Breast epithelium (tissue), 4 donors: ENCODE data around the gene BMP7. TPM values are rescaled to one million over a fixed set of nuclear protein-coding genes. Genes with fewer than 3 reads are reported as not detected.

Experiments
- DNase-seq, 2 donors: peaks; one replicate each; pipeline ENCODE4 v3.0.0-alpha.2; 2019; ENCODE audit warnings: low spot score in 2 of 2
- H3K27ac ChIP-seq, 2 donors: fragments of 200-600 bp; sonication (generic) in 1 of 2; one replicate each; pipeline ENCODE4 v1.5.1; 2016 to 2019; ENCODE audit warnings: mild to moderate bottlenecking in 1 of 2
- H3K27me3 ChIP-seq, 2 donors: fragments of 200-600 bp; sonication (generic) in 1 of 2; one replicate each; pipeline versions ENCODE4 v1.5.1 to v1.6.0; 2017 to 2019; ENCODE audit warnings: control low read depth in 1 of 2, mild to moderate bottlenecking in 1 of 2
- H3K36me3 ChIP-seq: fragments of 200-600 bp; one replicate; pipeline ENCODE4 v1.5.1; 2019
- H3K4me1 ChIP-seq, 2 donors: fragments of 200-600 bp; sonication (generic); one replicate each; pipeline ENCODE4 v1.5.1; 2016 to 2019; ENCODE audit warnings: control low read depth in 1 of 2
- H3K4me3 ChIP-seq, 3 donors: fragments of 200-600 bp; sonication (generic); 1 replicate in 2 of 3; 2 replicates in 1 of 3; pipeline ENCODE4 v1.5.1; 2016 to 2019; ENCODE audit warnings: mild to moderate bottlenecking in 3 of 3, moderate library complexity in 2 of 3
- H3K9me3 ChIP-seq, 2 donors: fragments of 200-600 bp; sonication (generic) in 1 of 2; one replicate each; pipeline ENCODE4 v1.5.1; 2016 to 2019; ENCODE audit warnings: control low read depth in 1 of 2
- CTCF ChIP-seq, 3 donors: fragments of 450-650 bp; IDR thresholded peaks; one replicate each; pipeline ENCODE4 v1.5.1; 2016 to 2017; ENCODE audit warnings: antibody characterized with exemption in 3 of 3, mild to moderate bottlenecking in 3 of 3, moderate library complexity in 3 of 3
- POLR2A ChIP-seq: fragments of 450-650 bp; IDR thresholded peaks from one replicate; pipeline ENCODE4 v1.6.1; 2016; ENCODE audit warnings: antibody characterized with exemption, mild to moderate bottlenecking, moderate library complexity
- POLR2AphosphoS5 ChIP-seq, 3 donors: sonication (generic); formaldehyde crosslinking; IDR thresholded peaks; one replicate each; pipeline ENCODE4 v1.6.1; 2017; ENCODE audit warnings: antibody characterized with exemption in 3 of 3
- intact Hi-C: fragments of 100-400 bp; cut with DNase I; formaldehyde crosslinking; loops from one replicate; pipeline ENCODE4 v1.15.1; 2023; ENCODE audit warnings: low total_unique reads
- total RNA-seq, 3 donors: library from RNA; depleted of rRNA; stranded (reverse); fragments of >200 nt; gene quantifications; one replicate each; pipeline ENCODE4 v1.1.0, GENCODE V29; 2016

BMP7 gene
- total RNA-seq, 3 donors from 2014 or later, result 1.6 to 3.8 (median 1.8) TPM

- intact Hi-C loops, result no loop called here
- Histone ChIP-seq H3K36me3 (no peaks in the 10 kb centered on the region), H3K4me3 (no peak overlapping the region), H3K27me3 (peaks cover 0 to 3% of the 10 kb centered on the region in 2 donors), H3K27ac (no peak overlapping the region), H3K4me1 (no peaks in the 10 kb centered on the region), H3K9me3 (no peaks in the 10 kb centered on the region)
- no peak for TF ChIP-seq POLR2AphosphoS5 (IDR thresholded peaks at IDR 0.05)
- TF ChIP-seq POLR2A, result no peak
- TF ChIP-seq CTCF (IDR thresholded peaks at IDR 0.05), result no peak
- no peak for DNase-seq
These were observed 10.2 kb downstream of the BMP7 start for GRCh38 chr20:57256205-57256604.

GRCh38 chr20:57255183-57255582, 11.3 kb downstream of the BMP7 start:
- intact Hi-C loops, result no loop called here
- Histone ChIP-seq H3K27ac (no peak overlapping the region), H3K4me3 (no peak overlapping the region), H3K4me1 (no peaks in the 10 kb centered on the region), H3K27me3 (peaks cover 0 to 3% of the 10 kb centered on the region in 2 donors), H3K36me3 (no peaks in the 10 kb centered on the region), H3K9me3 (no peaks in the 10 kb centered on the region)
- no peak for TF ChIP-seq CTCF (IDR thresholded peaks at IDR 0.05)
- TF ChIP-seq POLR2AphosphoS5 (IDR thresholded peaks at IDR 0.05), result no peak
- no peak for TF ChIP-seq POLR2A
- DNase-seq, result no peak

GRCh38 chr20:57252559-57253162, 13.8 kb downstream of the BMP7 start:
- Histone ChIP-seq H3K9me3 (no peaks in the 10 kb centered on the region), H3K4me3 (no peak overlapping the region), H3K4me1 (no peaks in the 10 kb centered on the region), H3K36me3 (no peaks in the 10 kb centered on the region), H3K27ac (no peak overlapping the region), H3K27me3 (peaks cover 0 to 3% of the 10 kb centered on the region in 2 donors)
- TF ChIP-seq CTCF (IDR thresholded peaks at IDR 0.05) (no peak), POLR2AphosphoS5 (IDR thresholded peaks at IDR 0.05) (no peak), POLR2A (no peak)
- intact Hi-C loops, result no loop called here
- no peak for DNase-seq

GRCh38 chr20:57251949-57252348, 14.5 kb downstream of the BMP7 start:
- Histone ChIP-seq H3K9me3 (no peaks in the 10 kb centered on the region), H3K36me3 (no peaks in the 10 kb centered on the region), H3K27me3 (peaks cover 0 to 3% of the 10 kb centered on the region in 2 donors), H3K27ac (no peak overlapping the region), H3K4me1 (no peaks in the 10 kb centered on the region), H3K4me3 (no peak overlapping the region)
- no peak for DNase-seq
- intact Hi-C loops, result no loop called here
- TF ChIP-seq CTCF (IDR thresholded peaks at IDR 0.05) (no peak), POLR2AphosphoS5 (IDR thresholded peaks at IDR 0.05) (no peak), POLR2A (no peak)

- intact Hi-C loops, result no loop called here
- Histone ChIP-seq H3K27me3 (peaks cover 0 to 3% of the 10 kb centered on the region in 2 donors), H3K36me3 (no peaks in the 10 kb centered on the region), H3K4me3 (no peak overlapping the region), H3K27ac (no peak overlapping the region), H3K4me1 (no peaks in the 10 kb centered on the region), H3K9me3 (no peaks in the 10 kb centered on the region)
- DNase-seq, result no peak
- TF ChIP-seq POLR2AphosphoS5 (IDR thresholded peaks at IDR 0.05) (no peak), POLR2A (no peak), CTCF (IDR thresholded peaks at IDR 0.05) (no peak)
These were observed 15.1 kb downstream of the BMP7 start for GRCh38 chr20:57251344-57251743.
